H1 (cell line): ENCODE results near the gene KANSL1. TPM values are rescaled to one million over a fixed set of nuclear protein-coding genes. Genes with fewer than 3 reads are reported as not detected.

Experiments
- CTCF ChIA-PET: fragments of 300-600 bp; sonication (Branson Sonifier 250); formaldehyde crosslinking; loops from one replicate; lab custom pipeline; 2021; ENCODE audit not compliant: partially characterized antibody; lab: Charles Lee
- POLR2A ChIA-PET: fragments of 300-600 bp; sonication (Branson Sonifier 250); formaldehyde crosslinking; loops from one replicate; lab custom pipeline; 2021; ENCODE audit warnings: inconsistent platforms; ENCODE audit not compliant: partially characterized antibody; lab: Charles Lee
- DNase-seq, 2 experiments: peaks; one replicate each; pipeline versions ENCODE4 v3.0.0 to v3.0.0-alpha.2; 2010 to 2022; ENCODE audit warnings: low spot score in 2 of 2, low read depth in 1 of 2, mixed read lengths in 1 of 2
- FAIRE-seq: peaks from 2 replicates; lab custom pipeline; 2011; peaks lifted over from hg19 to GRCh38; lab: Jason Lieb, UNC
- H2AFZ ChIP-seq: 2 replicates; pipeline ENCODE4 v1.8.1; 2012; ENCODE audit warnings: low read length, inconsistent platforms
- H2AK5ac ChIP-seq: 2 replicates; pipeline ENCODE4 v1.6.1; 2013; ENCODE audit warnings: low read depth, low read length
- H2BK120ac ChIP-seq: replicated peaks from 2 replicates; pipeline ENCODE3; 2013; ENCODE audit warnings: low read depth, low read length, inconsistent platforms
- H2BK12ac ChIP-seq: 2 replicates; pipeline ENCODE4 v1.6.1; 2013; ENCODE audit warnings: low read depth, low read length
- H2BK15ac ChIP-seq: 2 replicates; pipeline ENCODE4 v1.6.1; 2013; ENCODE audit warnings: low read length
- H2BK20ac ChIP-seq: 2 replicates; pipeline ENCODE4 v1.6.1; 2013; ENCODE audit warnings: low read length
- H2BK5ac ChIP-seq: 2 replicates; pipeline ENCODE4 v1.6.1; 2013; ENCODE audit warnings: low read depth, low read length
- H3K14ac ChIP-seq: 2 replicates; pipeline ENCODE4 v1.6.1; 2013; ENCODE audit warnings: inconsistent platforms; ENCODE audit not compliant: insufficient read length
- H3K18ac ChIP-seq: 2 replicates; pipeline ENCODE4 v1.6.1; 2013; ENCODE audit warnings: low read length; ENCODE audit errors: extremely low read depth
- H3K23ac ChIP-seq: 2 replicates; pipeline ENCODE4 v1.6.1; 2013; ENCODE audit warnings: inconsistent platforms; ENCODE audit not compliant: insufficient read length
- H3K23me2 ChIP-seq: 2 replicates; pipeline ENCODE4 v1.6.1; 2013; ENCODE audit warnings: low read depth, low read length
- H3K27ac ChIP-seq: 2 replicates; pipeline ENCODE4 v1.6.1; 2011; ENCODE audit warnings: low read depth, low read length, inconsistent platforms
- H3K27me3 ChIP-seq, 4 experiments: replicated peaks in 1 of 4; 1 replicate in 1 of 4; 2 replicates in 3 of 4; pipeline versions ENCODE4 v1.6.1 to v1.8.1; 2011 to 2013; ENCODE audit warnings: low read length in 3 of 4, mild to moderate bottlenecking in 3 of 4, inconsistent platforms in 2 of 4, mixed read lengths in 2 of 4, moderate library complexity in 1 of 4; ENCODE audit not compliant: control insufficient read depth in 3 of 4, insufficient read depth in 3 of 4; ENCODE audit errors: extremely low read depth in 1 of 4
- H3K36me3 ChIP-seq, 4 experiments: 2 replicates each; pipeline versions ENCODE4 v1.6.1 to v1.8.1; 2011 to 2013; ENCODE audit warnings: mild to moderate bottlenecking in 4 of 4, low read length in 3 of 4, moderate library complexity in 2 of 4, control low read depth in 1 of 4, inconsistent platforms in 1 of 4; ENCODE audit not compliant: insufficient read depth in 4 of 4, control insufficient read depth in 2 of 4
- H3K4ac ChIP-seq: replicated peaks from 2 replicates; pipeline ENCODE3; 2013; ENCODE audit warnings: low read length, low read depth, mixed read lengths, inconsistent platforms; ENCODE audit not compliant: insufficient read length
- H3K4me1 ChIP-seq, 4 experiments: replicated peaks in 1 of 4; 1 replicate in 1 of 4; 2 replicates in 3 of 4; pipeline versions ENCODE4 v1.6.1 to v1.8.1; 2011 to 2013; ENCODE audit warnings: low read length in 3 of 4, inconsistent platforms in 2 of 4, mixed read lengths in 1 of 4; ENCODE audit not compliant: insufficient read depth in 4 of 4, control insufficient read depth in 3 of 4
- H3K4me2 ChIP-seq, 2 experiments: 2 replicates each; pipeline versions ENCODE4 v1.6.1 to v1.8.1; 2011 to 2013; ENCODE audit warnings: low read depth in 2 of 2, low read length in 2 of 2, control low read depth in 1 of 2, inconsistent platforms in 1 of 2, mild to moderate bottlenecking in 1 of 2; ENCODE audit not compliant: insufficient read depth in 1 of 2
- H3K4me3 ChIP-seq, 4 experiments: fragments of 200-600, 300-600 bp in 1 of 4; sonication (generic), shearing (Covaris generic), sonication (Bioruptor Twin) in 1 of 4; 2 replicates each; pipeline versions ENCODE4 v1.5.1 to v1.8.1; 2011 to 2016; ENCODE audit warnings: low read length in 4 of 4, low read depth in 3 of 4, control low read depth in 2 of 4, inconsistent platforms in 2 of 4, mild to moderate bottlenecking in 2 of 4, mixed read lengths in 1 of 4, moderate library complexity in 1 of 4; ENCODE audit not compliant: insufficient read depth in 2 of 4; ENCODE audit errors: extremely low read depth in 1 of 4
- H3K56ac ChIP-seq: replicated peaks from 2 replicates; pipeline ENCODE3; 2013; ENCODE audit warnings: low read depth, mild to moderate bottlenecking, mixed read lengths, low read length, inconsistent platforms; ENCODE audit not compliant: insufficient read length
- H3K79me1 ChIP-seq: 2 replicates; pipeline ENCODE4 v1.6.1; 2013; ENCODE audit warnings: low read depth, low read length, control low read depth
- H3K79me2 ChIP-seq, 2 experiments: 2 replicates each; pipeline versions ENCODE4 v1.6.1 to v1.8.1; 2012 to 2013; ENCODE audit warnings: low read length in 2 of 2, mild to moderate bottlenecking in 2 of 2, inconsistent platforms in 1 of 2; ENCODE audit not compliant: insufficient read depth in 2 of 2, control insufficient read depth in 1 of 2
- H3K9ac ChIP-seq, 4 experiments: replicated peaks in 1 of 4; 1 replicate in 1 of 4; 2 replicates in 3 of 4; pipeline versions ENCODE4 v1.6.1 to v1.8.1; 2011 to 2013; ENCODE audit warnings: low read depth in 3 of 4, low read length in 3 of 4, control low read depth in 2 of 4, mild to moderate bottlenecking in 2 of 4, moderate library complexity in 2 of 4, inconsistent platforms in 1 of 4; ENCODE audit errors: extremely low read depth in 1 of 4
- H3K9me3 ChIP-seq, 2 experiments: 2 replicates each; pipeline versions ENCODE4 v1.6.1 to v1.8.1; 2012 to 2013; ENCODE audit warnings: mild to moderate bottlenecking in 2 of 2, moderate library complexity in 2 of 2, control low read depth in 1 of 2, inconsistent platforms in 1 of 2, low read depth in 1 of 2, low read length in 1 of 2, mixed read lengths in 1 of 2; ENCODE audit not compliant: insufficient read depth in 2 of 2
- H4K20me1 ChIP-seq, 2 experiments: replicated peaks in 1 of 2; 2 replicates each; pipeline versions ENCODE3 to v1.8.1; 2011 to 2013; ENCODE audit warnings: inconsistent platforms in 2 of 2, low read length in 2 of 2, mild to moderate bottlenecking in 1 of 2; ENCODE audit not compliant: insufficient read depth in 2 of 2, control insufficient read depth in 1 of 2
- H4K5ac ChIP-seq: 2 replicates; pipeline ENCODE4 v1.6.1; 2013; ENCODE audit warnings: low read length, low read depth, mixed read lengths, inconsistent platforms; ENCODE audit not compliant: insufficient read length
- H4K8ac ChIP-seq: 2 replicates; pipeline ENCODE4 v1.8.0; 2013; ENCODE audit warnings: mild to moderate bottlenecking, moderate library complexity, low read length, inconsistent platforms; ENCODE audit not compliant: insufficient read depth; ENCODE audit errors: extremely low read depth
- H4K91ac ChIP-seq: replicated peaks from 2 replicates; pipeline ENCODE3; 2013; ENCODE audit warnings: low read length, mixed read lengths, inconsistent platforms; ENCODE audit not compliant: insufficient read length
- BRCA1 ChIP-seq: IDR thresholded peaks from 2 replicates; pipeline ENCODE4 v1.6.1; 2012; ENCODE audit warnings: low read depth, low read length, improper control_type of control experiment
- CBX8 ChIP-seq: fragments of 300-800, 300-1000 bp; sonication (generic); IDR thresholded peaks from 2 replicates; pipeline ENCODE4 v1.7.1; 2016; ENCODE audit warnings: low read depth, low read length, borderline replicate concordance
- EGR1 ChIP-seq: IDR thresholded peaks from 2 replicates; pipeline ENCODE4 v1.6.1; 2011; ENCODE audit warnings: low read depth, low read length, borderline replicate concordance
- FOSL1 ChIP-seq: IDR thresholded peaks from 2 replicates; pipeline ENCODE4 v1.6.1; 2011; ENCODE audit warnings: mild to moderate bottlenecking, low read depth, low read length, moderate library complexity; ENCODE audit not compliant: insufficient read depth
- JUN ChIP-seq: IDR thresholded peaks from 2 replicates; pipeline ENCODE4 v1.6.1; 2011; ENCODE audit warnings: low read depth, mild to moderate bottlenecking, improper control_type of control experiment, low read length
- JUND ChIP-seq: IDR thresholded peaks from 2 replicates; pipeline ENCODE4 v1.6.1; 2011; ENCODE audit warnings: mild to moderate bottlenecking, improper control_type of control experiment, low read length
- KDM1A ChIP-seq: fragments of 200-600, 300-600 bp; sonication (generic); IDR thresholded peaks from 2 replicates; pipeline ENCODE4 v1.7.1; 2016; ENCODE audit warnings: mild to moderate bottlenecking, low read length, borderline replicate concordance
- NRF1 ChIP-seq: IDR thresholded peaks from 2 replicates; pipeline ENCODE4 v1.6.1; 2011; ENCODE audit warnings: mild to moderate bottlenecking, low read depth, low read length, improper control_type of control experiment
- PHF8 ChIP-seq: fragments of 200-600 bp; sonication (generic); conservative IDR thresholded peaks from 2 replicates; pipeline ENCODE4 v1.7.1; 2012; ENCODE audit warnings: low read depth, mild to moderate bottlenecking, inconsistent platforms, low read length, moderate library complexity
- RXRA ChIP-seq: IDR thresholded peaks from 2 replicates; pipeline ENCODE4 v1.6.1; 2011; ENCODE audit warnings: low read depth, mild to moderate bottlenecking, low read length, moderate library complexity; ENCODE audit not compliant: insufficient read depth
- TAF7 ChIP-seq: optimal IDR thresholded peaks from 2 replicates; pipeline ENCODE3; 2011; ENCODE audit warnings: low read depth, mild to moderate bottlenecking, inconsistent platforms, low read length, moderate library complexity, borderline replicate concordance
- TBP ChIP-seq: IDR thresholded peaks from 2 replicates; pipeline ENCODE4 v1.6.1; 2011; ENCODE audit warnings: low read depth, low read length, improper control_type of control experiment
- TEAD4 ChIP-seq: IDR thresholded peaks from 2 replicates; pipeline ENCODE4 v1.6.1; 2012; ENCODE audit warnings: low read depth, low read length, inconsistent platforms, mixed read lengths
- WGBS, 2 experiments: shearing (Covaris generic) in 1 of 2; methylation state at CpG; one replicate each; pipeline versions ENCODE4 v1.1.6 to v1.1.7; 2013 to 2015; ENCODE audit warnings: low lambda C conversion rate in 2 of 2, mixed read lengths in 2 of 2, inconsistent platforms in 1 of 2, low coverage in 1 of 2, missing lambda C conversion rate in 1 of 2; ENCODE audit not compliant: insufficient replicate concordance in 2 of 2, insufficient coverage in 1 of 2, insufficient read length in 1 of 2; ENCODE audit errors: extremely low coverage in 1 of 2, missing lambda C conversion rate in 1 of 2; 5-methylcytosine and 5-hydroxymethylcytosine counted together
- polyA plus RNA-seq, 7 experiments: library from polyadenylated mRNA; depleted of rRNA in 3 of 7; stranded (reverse) in 5 of 7; unstranded in 2 of 7; fragments of >200 nt in 5 of 7; fragments of 200-250 nt in 2 of 7; gene quantifications; 1 replicate in 5 of 7; 2 replicates in 1 of 7; 4 replicates in 1 of 7; pipeline versions ENCODE4 v1.2.1 to v1.2.3, GENCODE V29; 2011 to 2013; ENCODE audit warnings: missing spikeins in 2 of 7, mixed read lengths in 2 of 7
- total RNA-seq: library from RNA; stranded (reverse); fragmentation: NEBNext Ultra II Directional; extraction: Animal tissue kit (Norgen Biotek cat#: 25700); gene quantifications from 2 replicates; pipeline ENCODE4 v1.2.1, GENCODE V29; 2021

Gene KANSL1
- total and polyA plus RNA-seq, 2 of the 8 experiments (the other 6 are each of a cell fraction or from before 2014, with no cell fraction given): 34.0 to 128 TPM

DNA sequence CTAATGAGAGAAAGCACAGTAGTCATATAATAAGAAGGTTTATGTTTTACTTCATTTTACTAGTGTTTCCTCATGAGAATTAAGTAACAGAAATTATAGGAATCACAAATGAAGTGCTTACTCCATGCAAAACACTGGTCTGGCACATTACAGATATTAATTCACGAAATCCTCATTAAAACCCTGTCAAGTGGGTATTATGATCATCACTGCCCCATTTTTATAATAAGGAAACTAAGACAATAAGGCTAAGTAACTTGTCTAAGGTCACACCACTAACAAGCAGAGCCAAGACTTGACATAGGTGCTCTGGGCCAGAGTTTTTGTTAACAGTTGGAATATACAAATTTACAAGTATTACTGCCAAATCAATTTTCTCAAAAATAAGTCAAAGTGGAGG lies 83.0 kb downstream of the KANSL1 start:
- no peak overlapping the region for H3K56ac ChIP-seq
- no peaks in the 10 kb centered on the region; the same call in 1 of the 2 replicates for H3K23me2 ChIP-seq
- no peak overlapping the region for H2BK12ac ChIP-seq
- no peak overlapping the region for H3K4me3 ChIP-seq
- no peak overlapping the region for H2AK5ac ChIP-seq
- no peak overlapping the region for H3K14ac ChIP-seq
- H3K79me2 ChIP-seq: peaks cover 62 to 100% of the 10 kb centered on the region in 2 experiments
- no peaks in the 10 kb centered on the region for H3K9me3 ChIP-seq
- no peak overlapping the region for H4K91ac ChIP-seq
- H4K8ac ChIP-seq: no peak overlapping the region
- H3K4me2 ChIP-seq: no peak overlapping the region
- no peak overlapping the region for H4K5ac ChIP-seq
- H2BK15ac ChIP-seq: no peak overlapping the region
- TF ChIP-seq TEAD4 (no peak), CBX8 (no peak), TBP (no peak), KDM1A (no peak), JUND (no peak), NRF1 (no peak), RXRA (no peak), BRCA1 (no peak), PHF8 (no peak), JUN (no peak), FOSL1 (no peak), EGR1 (no peak), TAF7 (no peak)
- no peak overlapping the region for H3K4ac ChIP-seq
- H2BK120ac ChIP-seq: no peak overlapping the region
- FAIRE-seq: no peak
- ChIA-PET POLR2A (interaction anchor here (1.1 to 1.8 kb wide), 4 partner anchors 9 to 36 kb away, joined by 3 to 10 read pairs (median 5); no protein-coding TSS in a partner anchor), CTCF (interaction anchor here (0.7 to 2.3 kb wide), 3 partner anchors 11 to 76 kb away, joined by 3 to 5 read pairs (median 5); no protein-coding TSS in a partner anchor)
- H2AFZ ChIP-seq: no peak overlapping the region
- no peak for DNase-seq
- WGBS, 2 experiments: 75% methylated on average over 1 of the region's 1 CpG; no CpG with 5 or more reads in 1 of the 2 experiments
- H3K9ac ChIP-seq: no peak overlapping the region
- peaks cover 16 to 32% (median 25%) of the 10 kb centered on the region in 4 experiments for H3K4me1 ChIP-seq
- peaks cover 23% of the 10 kb centered on the region for H3K79me1 ChIP-seq
- no peak overlapping the region for H2BK20ac ChIP-seq
- no peak overlapping the region for H3K23ac ChIP-seq
- H3K36me3 ChIP-seq: no peaks in the 10 kb centered on the region
- H2BK5ac ChIP-seq: no peak overlapping the region
- H3K18ac ChIP-seq: no peak overlapping the region
- no peak overlapping the region for H3K27ac ChIP-seq
- no peaks in the 10 kb centered on the region for H3K27me3 ChIP-seq
- peaks cover 23 to 38% of the 10 kb centered on the region in 2 experiments for H4K20me1 ChIP-seq
